GM06990 (cell line): ENCODE measurements around the gene E4F1.
"Not testable (repeated sequence)": the region's sequence is repeated elsewhere in the genome, so short reads cannot be mapped to it uniquely, and the experiment has no call there.

Source experiments
- DNase-seq: peaks from one replicate; pipeline ENCODE4 v3.0.0-alpha.2; 2011; ENCODE audit not compliant: insufficient read length; ENCODE audit errors: extremely low read depth
- H3K27me3 ChIP-seq: replicated peaks from 2 replicates; pipeline ENCODE4 v1.6.0; 2011; ENCODE audit warnings: low read length; ENCODE audit not compliant: control insufficient read depth, insufficient read depth
- H3K36me3 ChIP-seq: 2 replicates; pipeline ENCODE4 v1.5.1; 2011; ENCODE audit warnings: low read length; ENCODE audit not compliant: control insufficient read depth, insufficient read depth
- H3K4me3 ChIP-seq: replicated peaks from 2 replicates; pipeline ENCODE4 v1.5.1; 2011; ENCODE audit warnings: low read depth, mild to moderate bottlenecking, control low read depth, low read length
- TF ChIP-seq, protein P1 (sequence below): IDR thresholded peaks from 2 replicates; pipeline ENCODE4 v1.5.1; 2011; ENCODE audit warnings: low read length, control low read depth, mild to moderate bottlenecking, inconsistent platforms; ENCODE audit not compliant: insufficient read depth, poor library complexity, severe bottlenecking

The E4F1 gene

DNA sequence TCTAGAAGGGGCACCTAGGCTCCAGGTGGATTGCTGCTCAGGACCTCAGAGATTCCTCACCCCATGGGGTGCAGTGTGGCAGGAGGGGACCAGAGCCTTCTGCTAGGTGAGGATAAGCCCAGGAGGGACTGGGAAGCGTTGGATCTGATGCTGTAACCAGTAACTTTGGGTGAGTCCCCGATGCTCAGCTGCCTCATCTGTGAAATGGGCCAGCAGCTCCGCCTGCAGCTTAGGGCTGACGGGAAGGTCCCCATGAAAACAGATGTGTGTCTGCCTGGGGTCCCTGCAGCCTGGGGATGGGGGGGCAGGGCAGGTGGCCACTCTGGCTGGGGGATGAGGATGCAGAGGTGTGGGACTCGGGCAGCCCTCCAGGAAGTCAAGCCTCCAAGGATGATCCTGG is 24.3 kb upstream of the E4F1 start:
- Histone ChIP-seq H3K27me3 (peaks cover 2% of the 10 kb centered on the region; the same call in 1 of the 2 replicates), H3K4me3 (no peak overlapping the region), H3K36me3 (no peaks in the 10 kb centered on the region)
- DNase-seq: no peak
- TF ChIP-seq, protein P1, sequence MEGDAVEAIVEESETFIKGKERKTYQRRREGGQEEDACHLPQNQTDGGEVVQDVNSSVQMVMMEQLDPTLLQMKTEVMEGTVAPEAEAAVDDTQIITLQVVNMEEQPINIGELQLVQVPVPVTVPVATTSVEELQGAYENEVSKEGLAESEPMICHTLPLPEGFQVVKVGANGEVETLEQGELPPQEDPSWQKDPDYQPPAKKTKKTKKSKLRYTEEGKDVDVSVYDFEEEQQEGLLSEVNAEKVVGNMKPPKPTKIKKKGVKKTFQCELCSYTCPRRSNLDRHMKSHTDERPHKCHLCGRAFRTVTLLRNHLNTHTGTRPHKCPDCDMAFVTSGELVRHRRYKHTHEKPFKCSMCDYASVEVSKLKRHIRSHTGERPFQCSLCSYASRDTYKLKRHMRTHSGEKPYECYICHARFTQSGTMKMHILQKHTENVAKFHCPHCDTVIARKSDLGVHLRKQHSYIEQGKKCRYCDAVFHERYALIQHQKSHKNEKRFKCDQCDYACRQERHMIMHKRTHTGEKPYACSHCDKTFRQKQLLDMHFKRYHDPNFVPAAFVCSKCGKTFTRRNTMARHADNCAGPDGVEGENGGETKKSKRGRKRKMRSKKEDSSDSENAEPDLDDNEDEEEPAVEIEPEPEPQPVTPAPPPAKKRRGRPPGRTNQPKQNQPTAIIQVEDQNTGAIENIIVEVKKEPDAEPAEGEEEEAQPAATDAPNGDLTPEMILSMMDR: no peak

DNA sequence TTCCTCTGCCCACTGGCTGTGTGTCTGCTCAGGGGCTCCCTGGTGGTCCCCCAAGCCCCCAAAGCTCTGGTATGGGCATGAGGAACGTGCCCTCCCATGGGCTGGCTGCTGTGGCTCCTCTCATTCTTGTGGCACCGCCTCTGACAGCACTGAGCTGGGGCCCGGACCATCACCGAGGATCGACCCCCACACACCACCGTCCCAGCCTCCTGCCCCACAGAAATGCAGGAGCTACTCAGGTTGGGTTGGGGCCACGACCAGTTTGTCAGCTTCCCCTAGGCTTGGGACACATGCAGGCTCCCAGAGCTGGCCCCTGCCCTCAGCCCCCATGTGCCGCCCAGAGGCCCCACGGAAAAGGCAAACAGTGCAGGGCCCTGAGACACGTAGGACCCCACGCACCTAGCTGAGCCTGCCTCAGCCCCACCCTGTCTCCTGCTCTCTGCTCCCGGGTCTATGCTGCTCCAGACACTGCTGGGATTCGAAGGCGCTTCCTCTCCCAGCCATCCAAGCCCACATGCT is 23.7 kb upstream of the E4F1 start:
- no peak overlapping the region for H3K4me3 ChIP-seq
- H3K27me3 ChIP-seq: peaks cover 2% of the 10 kb centered on the region; the same call in 1 of the 2 replicates
- no peak for DNase-seq
- no peaks in the 10 kb centered on the region for H3K36me3 ChIP-seq
- TF ChIP-seq, protein P1: no peak

DNA sequence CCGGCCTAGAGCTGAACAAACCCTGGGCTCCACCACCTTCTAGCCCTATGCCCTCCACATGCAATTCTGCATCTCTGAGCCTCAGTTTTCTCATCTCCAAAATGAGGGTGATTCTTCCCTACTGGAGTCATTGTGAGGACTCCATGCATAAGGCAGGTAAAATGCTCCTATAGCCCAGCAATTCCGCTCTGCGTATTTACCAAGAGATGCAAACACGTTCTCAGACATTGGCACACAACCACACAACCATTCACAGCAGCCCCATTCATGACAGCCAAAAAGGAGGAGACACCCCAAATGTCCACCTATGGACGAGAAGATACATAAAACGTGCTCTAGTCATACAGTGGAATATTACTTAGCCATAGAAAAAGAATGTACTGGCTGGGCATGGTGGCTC is 23.1 kb upstream of the E4F1 start:
- H3K27me3 ChIP-seq: peaks cover 2% of the 10 kb centered on the region; the same call in 1 of the 2 replicates
- H3K36me3 ChIP-seq: no peaks in the 10 kb centered on the region
- no peak overlapping the region for H3K4me3 ChIP-seq
- TF ChIP-seq, protein P1: no peak
- DNase-seq: no peak

DNA sequence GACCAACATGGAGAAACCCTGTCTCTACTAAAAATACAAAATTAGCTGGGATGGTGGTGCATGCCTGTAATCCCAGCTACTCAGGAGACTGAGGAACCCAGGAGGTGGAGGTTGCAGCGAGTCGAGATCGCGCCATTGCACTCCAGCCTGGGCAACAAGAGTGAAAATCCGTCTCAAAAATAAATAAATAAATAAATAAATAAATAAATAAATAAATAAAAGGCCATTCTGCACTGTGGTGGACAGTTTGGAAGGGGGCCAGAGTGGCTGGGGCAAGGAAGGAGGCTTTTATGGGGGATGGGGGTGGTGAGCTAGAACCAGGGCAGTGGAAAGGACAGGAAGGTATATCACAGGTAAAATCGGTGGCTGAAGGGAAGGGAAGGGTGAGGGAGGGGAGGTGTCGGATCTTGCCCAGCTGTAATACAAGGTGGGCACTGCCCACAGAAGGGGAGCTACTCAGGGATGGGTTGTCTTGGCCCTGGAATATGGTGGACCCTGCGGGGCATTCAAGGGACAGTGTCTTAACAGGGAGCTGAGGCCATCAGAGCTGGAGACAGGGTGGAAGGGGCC is 20.2 kb upstream of the E4F1 start:
- not testable (repeated sequence) for H3K4me3 ChIP-seq, DNase-seq, H3K27me3 ChIP-seq
- H3K36me3 ChIP-seq: peaks cover 10% of the 10 kb centered on the region

DNA sequence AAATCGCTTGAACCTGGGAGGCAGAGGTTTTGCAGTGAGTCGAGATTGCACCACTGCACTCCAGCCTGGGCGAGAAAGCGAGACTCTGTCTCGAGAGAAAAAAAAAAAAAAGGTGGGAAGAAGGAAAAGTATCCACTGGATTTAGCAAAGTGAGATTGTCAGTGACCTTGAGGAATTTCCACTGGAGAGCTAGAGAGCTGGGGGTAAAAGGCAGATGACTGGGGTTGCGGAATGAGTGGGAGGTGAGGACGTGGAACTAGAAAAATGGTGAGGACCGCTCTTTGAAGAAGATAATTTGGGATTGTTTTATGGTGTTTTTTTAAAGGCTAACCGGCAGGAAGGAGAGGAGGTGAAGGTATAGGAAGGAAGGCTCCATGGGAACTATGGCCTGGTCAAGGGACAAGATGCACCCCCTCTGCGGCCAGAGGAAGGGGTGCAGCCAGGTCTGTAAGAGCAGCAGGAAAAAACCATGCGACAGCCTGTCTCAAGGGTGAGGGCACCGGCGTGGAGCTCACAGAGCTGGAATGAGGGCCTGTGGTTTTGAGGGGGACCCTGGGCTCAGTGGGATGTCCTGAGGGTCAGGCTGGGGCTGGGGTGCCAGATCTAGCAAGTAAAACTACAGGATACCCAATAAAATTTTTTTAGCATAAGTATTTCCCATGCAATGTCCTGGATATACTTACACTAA is 18.8 kb upstream of the E4F1 start:
- Histone ChIP-seq H3K27me3 (no peaks in the 10 kb centered on the region), H3K36me3 (peaks cover 14% of the 10 kb centered on the region), H3K4me3 (peak overlapping the region; percentile 88)
- no peak for DNase-seq
- TF ChIP-seq, protein P1: no peak

DNA sequence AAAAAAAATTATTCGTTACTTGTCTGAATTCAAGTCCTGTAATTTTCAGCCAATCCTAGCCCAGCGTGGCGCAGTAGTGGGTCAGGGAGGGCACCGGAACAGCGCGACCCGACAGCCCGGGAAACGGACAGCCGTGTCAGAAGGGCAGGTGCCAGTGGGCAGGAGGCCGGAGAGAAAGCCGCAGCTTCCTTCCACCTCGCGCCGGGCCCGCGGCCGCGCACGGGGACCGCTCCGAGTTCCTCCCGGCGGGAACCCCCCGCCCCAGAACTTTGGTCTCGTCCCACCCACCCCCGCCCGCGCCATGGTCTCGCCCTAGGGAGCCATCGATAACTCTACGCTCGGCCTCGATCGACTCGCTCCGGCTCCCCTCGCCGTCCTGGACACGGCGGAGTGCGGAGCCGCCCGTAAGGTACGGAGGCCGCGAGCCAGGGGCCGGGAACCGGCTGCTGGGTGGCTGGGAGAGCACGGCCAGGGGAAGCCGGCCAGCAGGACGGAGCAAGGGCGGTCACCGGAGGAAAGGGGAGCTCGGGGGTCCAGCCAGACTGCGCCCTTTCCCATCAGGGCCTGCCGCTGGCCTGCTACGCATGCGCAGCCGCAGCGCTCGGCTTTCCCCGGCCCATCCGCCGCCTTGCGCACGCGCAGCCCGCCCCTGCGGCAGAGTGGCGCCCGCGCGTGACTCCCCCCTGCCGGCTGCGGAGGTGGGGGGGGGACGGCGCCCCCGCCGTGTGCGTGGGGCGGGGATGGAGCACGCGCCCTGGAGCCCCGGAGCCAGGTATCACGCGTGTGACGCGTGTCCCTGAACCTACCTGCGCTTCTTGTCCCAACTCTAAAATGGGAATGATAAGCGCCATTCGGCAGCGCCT is 18.1 kb upstream of the E4F1 start, which contains the start of gene MLST8:
Gene MLST8, plus strand, starts transcription at position 351 of the 863 bp plus-strand sequence. CDS start 632 bp downstream, outside the sequence.
- TF ChIP-seq, protein P1: peak; percentile 13
- peak; percentile 94 for DNase-seq
- H3K36me3 ChIP-seq: peaks cover 16% of the 10 kb centered on the region
- peak within 1 kb of the TSS; percentile 88 for H3K4me3 ChIP-seq
- H3K27me3 ChIP-seq: no peaks in the 10 kb centered on the region
